GOT3 (cell line): Measurements from ENCODE around the gene ACO1.

Experiments
- DNase-seq: peaks from one replicate; lab custom pipeline; 2025; ENCODE audit warnings: mixed read lengths; lab: John Stamatoyannopoulos, UW

The ACO1 gene

GRCh38 chr9:32422237-32422806, 37.9 kb downstream of the ACO1 start:
- no peak for DNase-seq

GRCh38 chr9:32423371-32423770, 38.9 kb downstream of the ACO1 start:
- DNase-seq, result no peak

DNA sequence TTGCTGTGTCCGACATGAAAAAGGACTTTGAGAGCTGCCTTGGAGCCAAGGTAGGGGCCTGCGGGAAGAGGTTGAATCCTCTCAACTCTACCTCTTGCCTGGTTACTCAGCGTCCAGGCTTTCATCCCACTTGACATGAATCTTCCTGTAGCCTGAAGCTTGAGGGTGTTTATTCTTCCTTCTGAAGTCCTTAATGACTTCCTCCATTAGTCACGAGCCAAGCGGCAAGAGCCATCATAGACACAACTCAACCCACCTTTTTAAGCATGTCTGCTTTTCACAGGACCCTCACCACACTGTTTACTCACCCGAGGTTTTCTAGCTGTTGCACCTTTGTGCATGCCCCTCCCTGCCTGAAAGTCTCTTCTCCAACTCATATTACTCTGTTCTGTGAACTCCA, 40.2 kb downstream of the ACO1 start:
- no peak for DNase-seq

GRCh38 chr9:32426278-32426939, 42.0 kb downstream of the ACO1 start:
- DNase-seq, result no peak

DNA sequence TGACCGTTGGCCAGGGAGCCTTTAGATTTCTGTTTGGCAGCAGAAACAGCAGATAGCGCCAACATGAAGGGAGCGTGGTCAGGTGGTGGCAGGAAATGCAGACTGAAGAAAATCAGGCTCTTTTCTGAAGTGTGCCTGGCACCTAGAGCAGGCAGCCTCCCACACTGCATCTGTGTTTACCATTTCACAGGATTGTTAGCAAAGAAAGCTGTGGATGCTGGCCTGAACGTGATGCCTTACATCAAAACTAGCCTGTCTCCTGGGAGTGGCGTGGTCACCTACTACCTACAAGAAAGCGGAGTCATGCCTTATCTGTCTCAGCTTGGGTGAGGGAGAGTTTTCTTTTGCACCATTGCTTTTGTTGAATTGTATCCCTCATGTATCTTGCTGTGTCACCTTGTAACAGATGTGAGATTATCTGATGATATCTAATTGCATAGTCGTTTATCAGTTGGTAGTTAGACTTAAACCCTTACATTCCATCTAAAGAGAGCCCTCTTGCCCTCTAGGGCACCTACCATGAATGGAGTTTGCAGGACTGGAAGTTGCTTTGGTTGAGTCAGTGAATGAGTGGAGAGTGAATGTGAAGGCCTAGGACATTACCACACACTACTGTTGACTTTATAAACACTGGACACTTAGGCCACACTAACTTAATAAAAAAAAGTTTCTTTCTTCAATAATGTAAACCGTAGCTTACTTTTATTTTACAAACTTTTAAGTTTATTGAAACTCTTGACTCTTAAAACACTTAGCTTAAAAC, 42.8 kb downstream of the ACO1 start:
- no peak for DNase-seq

DNA sequence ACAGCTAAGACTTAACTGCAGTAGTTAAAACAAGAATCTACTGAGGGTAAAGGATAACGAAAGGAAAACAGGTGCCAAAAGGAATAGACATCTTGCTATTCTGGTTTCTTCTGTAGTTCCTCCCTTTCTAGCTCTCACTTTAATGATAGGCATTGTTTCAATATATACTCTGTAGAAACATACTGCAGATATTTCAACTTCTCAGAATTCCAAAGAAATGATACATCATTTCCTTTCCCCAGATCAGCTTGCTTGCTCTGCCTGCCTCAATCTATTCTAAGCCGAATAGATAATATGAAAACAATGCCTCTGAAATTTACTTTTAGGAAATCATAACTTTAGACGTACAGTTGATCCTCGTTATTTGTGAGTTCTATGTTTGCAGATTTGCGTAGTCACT, 46.3 kb downstream of the ACO1 start:
- no peak for DNase-seq

DNA sequence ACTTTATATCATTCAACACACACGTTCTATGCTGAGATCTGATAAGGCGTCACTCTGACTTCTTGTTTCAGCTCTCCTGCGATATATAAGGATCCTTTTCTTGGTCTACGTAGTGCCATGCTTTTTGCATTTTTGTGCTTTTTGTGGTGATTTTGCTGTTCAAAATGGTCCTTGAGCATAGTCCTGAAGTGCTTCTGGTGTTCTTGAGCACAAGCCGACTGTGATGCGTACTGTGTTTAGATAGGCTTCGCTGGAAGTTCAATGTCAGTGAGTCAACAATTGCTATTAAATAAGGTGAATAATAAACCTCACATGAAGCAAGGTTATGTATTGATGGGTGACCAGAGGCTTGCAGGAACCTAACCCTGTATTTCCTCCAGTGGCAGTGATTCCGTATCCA, 46.8 kb downstream of the ACO1 start:
- no peak for DNase-seq

- DNase-seq, result no peak
These were observed 47.6 kb downstream of the ACO1 start for GRCh38 chr9:32431940-32432555.

- DNase-seq, result no peak
These were observed 50.4 kb downstream of the ACO1 start for GRCh38 chr9:32434892-32435291.

GRCh38 chr9:32441678-32442077, 57.2 kb downstream of the ACO1 start:
- no peak for DNase-seq

- DNase-seq, result no peak
These were observed 58.0 kb downstream of the ACO1 start for GRCh38 chr9:32442433-32442832.

- no peak for DNase-seq
These were observed 65.5 kb downstream of the ACO1 start for GRCh38 chr9:32449969-32450368.

DNA sequence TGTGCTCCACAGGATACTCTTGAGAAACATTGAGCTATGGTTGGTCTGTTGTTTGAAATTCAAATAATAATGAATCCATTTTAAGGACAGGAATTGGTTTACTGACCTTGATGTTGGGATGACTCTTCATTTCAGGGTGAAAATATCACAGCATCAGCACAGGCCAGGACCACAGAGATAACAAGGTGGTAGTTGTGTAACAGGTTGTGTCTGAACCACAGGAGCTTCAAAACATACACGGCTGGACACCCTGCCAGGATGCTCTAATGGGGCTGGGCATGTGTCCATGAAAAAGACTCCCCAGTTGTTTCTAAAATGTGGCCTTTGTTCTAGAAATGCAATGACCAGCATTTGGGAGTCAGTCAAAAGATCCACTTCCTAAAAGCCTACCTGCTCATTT, 69.8 kb downstream of the ACO1 start:
- no peak for DNase-seq

GRCh38 chr9:32455738-32456137, 71.3 kb downstream of the ACO1 start:
- DNase-seq, result no peak

- no peak for DNase-seq
These were observed 72.1 kb downstream of the ACO1 start for GRCh38 chr9:32456564-32456963.

- DNase-seq, result no peak
These were observed 79.3 kb downstream of the ACO1 start for GRCh38 chr9:32463500-32464293.

DNA sequence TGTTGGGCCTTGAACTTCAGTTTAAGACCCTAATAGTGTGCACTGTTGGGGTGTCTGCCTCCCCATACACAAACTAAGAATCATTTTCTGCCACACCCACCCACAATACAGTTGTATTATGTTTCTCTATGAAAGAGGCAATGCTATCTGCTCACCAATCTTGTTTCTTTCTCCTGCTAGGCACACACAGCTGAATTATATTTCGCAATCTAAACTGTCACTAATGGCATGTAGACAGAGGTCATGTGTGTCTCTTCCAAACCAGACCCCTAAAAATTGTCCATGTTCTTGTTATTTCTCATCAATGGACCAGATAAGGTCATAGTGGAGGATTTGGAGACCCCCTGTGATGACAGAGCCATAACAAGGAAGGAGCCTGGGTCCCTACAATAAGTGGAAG, 84.3 kb downstream of the ACO1 start:
- DNase-seq, result no peak

DNA sequence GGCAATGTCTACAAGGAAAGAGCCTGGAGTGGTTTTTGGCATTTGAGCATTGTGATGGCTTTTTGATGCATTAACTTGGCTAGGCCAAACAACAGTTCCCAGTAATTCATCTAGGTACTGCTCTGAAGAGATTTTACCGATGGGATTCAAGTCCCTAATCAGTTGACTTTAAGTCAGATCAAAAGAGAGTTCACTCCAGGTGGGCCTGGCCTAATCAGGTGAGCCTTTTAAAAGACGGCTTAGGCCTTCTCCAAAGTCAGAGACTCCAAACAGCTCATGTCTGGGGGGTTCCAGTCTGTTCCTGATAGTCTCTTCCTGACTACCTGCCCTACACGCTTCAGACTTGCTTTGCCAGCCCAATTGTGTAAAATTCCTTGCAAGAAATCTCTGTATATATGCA, 87.9 kb downstream of the ACO1 start:
- DNase-seq, result no peak

DNA sequence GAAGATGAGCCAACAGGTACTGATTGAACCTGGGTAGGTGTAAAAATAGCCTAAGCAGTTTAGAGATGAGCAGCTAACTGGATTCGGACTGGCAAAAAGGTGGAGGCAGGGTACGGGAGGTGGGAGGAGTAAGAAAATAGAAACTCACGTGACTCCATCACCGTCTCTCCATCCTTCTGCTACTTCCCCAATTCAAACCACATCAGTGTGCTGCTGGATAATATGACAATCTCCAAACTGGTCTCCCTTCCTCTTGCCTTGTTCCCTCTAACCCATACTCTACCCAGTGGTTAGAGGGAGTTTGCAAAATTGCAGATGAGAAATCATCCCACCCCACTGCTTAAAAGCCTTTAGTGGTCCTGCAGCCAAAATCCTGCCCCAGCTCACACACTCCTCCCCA, 98.9 kb downstream of the ACO1 start:
- DNase-seq, result no peak

DNA sequence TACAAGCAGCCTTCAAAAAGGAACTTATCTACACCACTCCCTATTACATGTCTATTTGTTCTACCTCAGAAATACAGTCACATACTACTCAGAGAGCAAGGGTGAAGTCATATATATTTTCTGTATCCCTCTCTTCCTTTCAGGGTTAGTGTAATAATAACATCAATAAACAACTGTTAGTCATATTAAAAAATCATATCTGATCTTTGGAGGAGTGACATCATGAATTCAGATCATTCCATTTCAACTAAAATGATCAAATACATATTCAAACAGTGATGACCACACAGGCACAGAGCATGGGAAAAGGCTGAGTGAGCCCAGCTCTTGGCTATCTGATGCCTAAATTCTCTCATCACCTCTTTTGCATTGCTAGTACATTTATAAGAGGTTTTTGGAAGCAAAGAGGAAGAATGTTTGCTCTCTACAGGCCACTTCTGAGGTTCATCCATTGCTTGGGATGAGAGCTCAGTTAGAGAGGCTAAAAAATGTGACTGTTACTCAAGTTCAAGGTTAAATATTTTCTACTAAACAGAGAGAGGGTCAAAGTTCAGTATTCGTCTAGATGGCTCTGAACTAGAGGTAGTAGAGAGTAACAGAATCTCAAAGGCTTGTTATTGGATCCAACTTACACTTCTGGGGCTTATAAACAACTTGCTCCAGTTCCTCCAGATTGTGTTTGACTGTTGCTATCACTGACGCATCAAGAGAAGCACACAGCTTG, 102.6 kb downstream of the ACO1 start:
- DNase-seq, result no peak

DNA sequence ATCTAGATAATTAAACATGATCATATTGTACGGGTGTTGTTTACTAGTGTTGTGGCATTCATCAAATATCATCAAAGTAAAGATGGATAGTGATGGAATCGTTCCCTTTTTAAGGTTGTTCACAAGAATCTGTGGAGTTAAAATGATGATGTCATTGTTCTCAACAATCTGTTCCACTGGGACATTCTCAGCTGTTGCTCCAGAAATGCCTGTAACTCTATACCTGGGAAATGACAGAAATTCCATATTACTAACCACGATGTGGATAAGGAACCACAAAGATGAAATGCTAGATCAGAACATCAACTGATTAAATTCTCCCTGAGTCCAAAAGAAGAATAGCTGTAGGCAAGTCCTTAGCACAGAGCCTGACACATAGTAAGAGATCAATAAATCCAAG, 103.5 kb downstream of the ACO1 start:
- DNase-seq, result no peak

DNA sequence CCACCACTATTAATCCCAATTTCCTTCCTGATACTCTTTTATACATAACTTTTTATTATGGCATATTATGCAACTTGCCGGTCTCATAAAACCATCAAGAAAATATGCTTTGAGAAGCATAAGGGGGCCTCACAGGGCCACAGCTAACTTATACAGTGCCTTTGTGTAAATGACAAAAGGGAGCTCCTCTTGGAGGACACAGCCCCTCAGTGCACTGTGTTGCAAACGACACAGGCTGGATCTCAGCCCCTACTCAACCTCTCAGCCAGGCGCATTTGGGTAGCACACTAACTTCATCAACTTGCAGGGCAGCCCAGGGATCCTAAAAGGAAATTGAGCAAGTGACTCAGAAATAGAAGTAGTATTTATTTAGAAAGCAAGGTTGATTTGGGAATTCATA, 106.2 kb downstream of the ACO1 start:
- no peak for DNase-seq
